Adipocyte (in vitro differentiated cells): Measurements from ENCODE around the gene TNPO1.
A peak's percentile ranks its signal among the peaks of the same experiment; 100 is the strongest.
"Not testable (repeated sequence)": the region's sequence is repeated elsewhere in the genome, so short reads cannot be mapped to it uniquely, and the experiment has no call there.

Source experiments
- DNase-seq: peaks from one replicate; pipeline ENCODE4 v3.0.0-alpha.2; 2015; ENCODE audit warnings: low read depth
- H3K27me3 ChIP-seq: replicated peaks from 2 replicates; pipeline ENCODE4 v1.7.0; 2013; ENCODE audit warnings: mild to moderate bottlenecking, low read length, moderate library complexity; ENCODE audit not compliant: control insufficient read depth, insufficient read depth
- H3K36me3 ChIP-seq: 2 replicates; pipeline ENCODE4 v1.7.0; 2013; ENCODE audit warnings: low read length, mild to moderate bottlenecking, moderate library complexity; ENCODE audit not compliant: control insufficient read depth, insufficient read depth, severe bottlenecking
- H3K4me1 ChIP-seq: 2 replicates; pipeline ENCODE4 v1.7.0; 2013; ENCODE audit warnings: mild to moderate bottlenecking, low read length, moderate library complexity; ENCODE audit not compliant: control insufficient read depth, insufficient read depth
- H3K4me3 ChIP-seq: 2 replicates; pipeline ENCODE4 v1.7.0; 2013; ENCODE audit warnings: mild to moderate bottlenecking, low read length, moderate library complexity
- H3K9ac ChIP-seq: 2 replicates; pipeline ENCODE4 v1.7.0; 2013; ENCODE audit warnings: mild to moderate bottlenecking, low read length, moderate library complexity
- H3K9me3 ChIP-seq: 2 replicates; pipeline ENCODE4 v1.7.0; 2013; ENCODE audit warnings: mild to moderate bottlenecking, low read length, moderate library complexity; ENCODE audit not compliant: control insufficient read depth

TNPO1 gene

GRCh38 chr5:72792662-72793061, 23.8 kb upstream of the TNPO1 start:
- H3K27me3 ChIP-seq, H3K4me1 ChIP-seq, H3K4me3 ChIP-seq, DNase-seq, H3K9ac ChIP-seq, H3K9me3 ChIP-seq, H3K36me3 ChIP-seq: not testable (repeated sequence)

- no peak overlapping the region for H3K4me3 ChIP-seq
- H3K9ac ChIP-seq = no peak overlapping the region
- H3K27me3 ChIP-seq = no peaks in the 10 kb centered on the region
- H3K9me3 ChIP-seq = no peaks in the 10 kb centered on the region
- H3K36me3 ChIP-seq = no peaks in the 10 kb centered on the region
- no peak for DNase-seq
- no peaks in the 10 kb centered on the region for H3K4me1 ChIP-seq
Observed at GRCh38 chr5:72796001-72796400, 20.5 kb upstream of the TNPO1 start.

DNA sequence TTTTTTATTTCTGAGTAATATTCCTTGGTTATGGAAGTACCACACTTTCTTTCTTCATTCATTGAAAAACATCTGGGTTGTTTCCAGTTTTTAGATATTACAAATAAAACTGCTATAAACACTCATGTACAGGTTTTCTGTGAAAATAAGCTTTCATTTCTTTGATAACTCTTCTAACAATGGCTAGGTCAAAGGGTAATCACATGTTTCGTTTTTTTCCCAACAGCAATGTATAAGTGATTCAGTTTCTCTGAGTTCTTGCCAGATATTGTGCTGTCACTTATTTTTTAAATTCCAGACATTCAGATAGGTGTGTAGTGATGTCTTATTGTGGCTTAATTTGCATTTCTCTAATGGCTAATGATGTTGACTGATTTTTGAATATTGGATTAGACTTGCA, 16.7 kb upstream of the TNPO1 start:
- Histone ChIP-seq H3K4me1 (no peaks in the 10 kb centered on the region), H3K9ac (no peak overlapping the region), H3K9me3 (no peaks in the 10 kb centered on the region), H3K36me3 (no peaks in the 10 kb centered on the region), H3K4me3 (no peak overlapping the region), H3K27me3 (no peaks in the 10 kb centered on the region)
- DNase-seq = no peak

- H3K27me3 ChIP-seq, DNase-seq, H3K9ac ChIP-seq, H3K4me3 ChIP-seq, H3K36me3 ChIP-seq, H3K4me1 ChIP-seq: not testable (repeated sequence)
- H3K9me3 ChIP-seq = peaks cover 33% of the 10 kb centered on the region
Observed at GRCh38 chr5:72808637-72809036, 7.8 kb upstream of the TNPO1 start.

GRCh38 chr5:72811849-72812248, 4.6 kb upstream of the TNPO1 start:
- peaks cover 16% of the 10 kb centered on the region for H3K9me3 ChIP-seq

GRCh38 chr5:72812488-72812887, 4.0 kb upstream of the TNPO1 start:
- DNase-seq = no peak
- no peaks in the 10 kb centered on the region for H3K36me3 ChIP-seq
- no peak overlapping the region for H3K4me3 ChIP-seq
- H3K9me3 ChIP-seq = peaks cover 16% of the 10 kb centered on the region
- H3K27me3 ChIP-seq = no peaks in the 10 kb centered on the region
- H3K9ac ChIP-seq = no peak overlapping the region
- peaks cover 13% of the 10 kb centered on the region for H3K4me1 ChIP-seq

More at GRCh38 chr5:72811849-72812248, 4.6 kb upstream of the TNPO1 start:
- Histone ChIP-seq H3K27me3 (no peaks in the 10 kb centered on the region), H3K36me3 (no peaks in the 10 kb centered on the region), H3K4me3 (no peak overlapping the region), H3K9ac (no peak overlapping the region), H3K4me1 (peaks cover 13% of the 10 kb centered on the region)
- DNase-seq = no peak

DNA sequence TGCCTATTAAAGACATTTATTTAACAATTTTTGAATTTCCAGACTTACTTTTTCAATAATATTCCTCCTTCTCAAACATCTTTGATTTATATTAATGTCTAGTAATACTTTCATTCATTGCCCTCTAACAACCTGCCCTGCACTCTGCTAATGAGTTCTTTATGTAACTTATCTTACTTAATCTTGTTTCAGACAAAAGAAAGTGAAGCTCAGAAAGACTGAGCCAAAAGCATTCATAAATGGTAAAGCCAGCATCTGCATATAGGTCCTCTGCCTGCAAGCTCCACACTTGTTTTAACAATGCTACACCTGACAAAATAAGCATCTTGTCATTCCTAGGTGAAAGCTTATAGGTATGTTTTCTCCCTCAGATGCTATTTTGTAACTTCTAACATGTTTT, 2.4 kb upstream of the TNPO1 start:
- no peaks in the 10 kb centered on the region for H3K36me3 ChIP-seq
- DNase-seq = no peak
- H3K9me3 ChIP-seq = peaks cover 10% of the 10 kb centered on the region
- no peaks in the 10 kb centered on the region for H3K27me3 ChIP-seq
- H3K9ac ChIP-seq = no peak overlapping the region
- H3K4me3 ChIP-seq = no peak overlapping the region
- H3K4me1 ChIP-seq = peaks cover 23% of the 10 kb centered on the region

DNA sequence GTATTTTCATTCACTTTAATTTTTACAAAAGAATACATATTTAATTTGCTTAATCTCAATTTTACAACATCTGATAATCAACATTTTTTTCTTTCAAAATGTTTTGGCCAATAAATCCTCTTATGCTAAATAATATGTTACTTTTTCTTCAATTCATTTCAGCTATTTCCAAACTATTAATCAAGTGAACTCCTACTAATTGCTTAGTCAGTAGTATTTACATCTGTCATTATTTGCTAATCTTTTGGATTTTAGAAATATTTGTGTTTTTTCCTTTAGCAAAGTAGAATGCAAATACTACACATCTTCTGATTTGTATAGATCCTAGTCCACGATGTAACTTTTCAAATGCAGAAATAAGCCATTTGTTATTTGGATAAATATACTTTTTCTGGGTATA, 1.6 kb upstream of the TNPO1 start:
- H3K4me1 ChIP-seq = peaks cover 28% of the 10 kb centered on the region
- DNase-seq = no peak
- no peak overlapping the region for H3K4me3 ChIP-seq
- peak overlapping the region; percentile 99 for H3K9ac ChIP-seq
- H3K9me3 ChIP-seq = peaks cover 7% of the 10 kb centered on the region
- no peaks in the 10 kb centered on the region for H3K36me3 ChIP-seq
- H3K27me3 ChIP-seq = no peaks in the 10 kb centered on the region

GRCh38 chr5:72815580-72816283, 729 bp upstream of the TNPO1 start:
- H3K4me3 ChIP-seq = peak overlapping the region; percentile 94
- H3K9me3 ChIP-seq = peaks cover 7% of the 10 kb centered on the region
- no peak for DNase-seq
- H3K4me1 ChIP-seq = peaks cover 28% of the 10 kb centered on the region
- H3K9ac ChIP-seq = peak overlapping the region; percentile 99
- H3K27me3 ChIP-seq = no peaks in the 10 kb centered on the region
- H3K36me3 ChIP-seq = peaks cover 5% of the 10 kb centered on the region

- no peaks in the 10 kb centered on the region for H3K27me3 ChIP-seq
- peak overlapping the region; percentile 99 for H3K9ac ChIP-seq
- peaks cover 2% of the 10 kb centered on the region for H3K9me3 ChIP-seq
- H3K4me1 ChIP-seq = peaks cover 28% of the 10 kb centered on the region
- H3K4me3 ChIP-seq = peak overlapping the region; percentile 94
- DNase-seq = peak; percentile 79
- H3K36me3 ChIP-seq = peaks cover 5% of the 10 kb centered on the region
Observed at GRCh38 chr5:72817076-72817481, 618 bp downstream of the TNPO1 start.

DNA sequence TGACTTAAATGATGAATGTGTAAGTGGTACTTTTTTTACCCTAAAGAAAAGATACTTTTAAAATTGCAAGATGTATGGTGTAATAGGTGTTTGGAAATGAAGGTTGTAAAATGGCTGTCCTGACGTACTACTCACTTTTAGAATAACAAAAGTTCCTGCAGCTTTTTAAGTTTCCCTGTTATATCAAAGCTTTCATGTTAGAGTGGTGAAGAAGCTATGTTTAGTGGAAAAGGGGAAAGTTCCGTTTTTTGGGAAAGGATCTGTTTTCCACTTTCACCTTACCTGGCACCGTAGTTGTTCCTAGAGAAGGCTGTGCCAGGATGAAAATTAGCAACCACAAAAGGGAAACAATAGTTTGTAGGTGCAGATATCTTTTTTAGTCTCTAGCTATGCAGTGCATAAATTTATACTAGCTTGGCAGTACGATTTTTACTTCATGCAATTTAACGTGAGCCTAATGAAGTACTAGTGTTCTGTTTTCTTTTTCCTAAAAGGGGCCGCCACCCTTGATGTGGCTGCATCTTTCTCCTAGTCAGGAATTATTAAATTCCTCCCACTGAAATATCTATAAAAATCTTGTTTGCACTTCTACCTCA, 1.3 kb downstream of the TNPO1 start:
- DNase-seq = peak; percentile 48
- peak overlapping the region; percentile 94 for H3K4me3 ChIP-seq
- H3K36me3 ChIP-seq = peaks cover 5% of the 10 kb centered on the region
- no peaks in the 10 kb centered on the region for H3K27me3 ChIP-seq
- H3K9ac ChIP-seq = peak overlapping the region; percentile 99
- H3K9me3 ChIP-seq = no peaks in the 10 kb centered on the region
- H3K4me1 ChIP-seq = peaks cover 28% of the 10 kb centered on the region
